Ovary (tissue), 3 donors: Measurements from ENCODE around the gene ARHGAP1.

ENCODE experiments used
- EP300 ChIP-seq: sonication (generic); formaldehyde crosslinking; IDR thresholded peaks from one replicate; pipeline ENCODE4 v1.6.1; 2017; ENCODE audit warnings: antibody characterized with exemption
- POLR2A ChIP-seq: fragments of 450-650 bp; IDR thresholded peaks from one replicate; pipeline ENCODE4 v1.6.1; 2017; ENCODE audit warnings: antibody characterized with exemption, mild to moderate bottlenecking, moderate library complexity
- TF ChIP-seq, protein P1 (sequence below), 3 donors: fragments of 450-650 bp in 2 of 3; fragments of 200-600 bp in 1 of 3; IDR thresholded peaks; one replicate each; pipeline versions ENCODE4 v1.5.1 to v1.8.0; 2016 to 2022; ENCODE audit warnings: antibody characterized with exemption in 3 of 3, mild to moderate bottlenecking in 1 of 3
- donor health status: DM: no; HTN: no; CAD: no.

DNA sequence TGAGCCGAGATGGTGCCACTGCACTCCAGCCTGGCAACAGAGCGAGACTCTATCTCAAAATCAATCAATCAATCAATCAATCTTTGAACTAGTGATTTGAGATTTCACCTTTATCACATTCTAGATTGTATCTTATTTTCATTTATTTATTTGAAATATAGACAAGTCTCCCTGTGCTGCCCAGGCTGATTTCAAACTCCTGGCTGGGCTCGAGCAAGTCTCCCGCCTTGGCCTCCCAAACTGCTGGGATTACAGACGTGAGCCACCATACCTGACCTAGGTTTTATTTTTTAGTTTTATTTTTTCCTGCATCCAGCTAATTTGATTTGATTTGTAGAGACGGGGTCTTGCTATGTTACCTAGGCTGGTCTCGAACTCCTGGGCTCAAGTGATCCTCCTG, 35.7 kb upstream of the ARHGAP1 start:
- TF ChIP-seq, protein P1, sequence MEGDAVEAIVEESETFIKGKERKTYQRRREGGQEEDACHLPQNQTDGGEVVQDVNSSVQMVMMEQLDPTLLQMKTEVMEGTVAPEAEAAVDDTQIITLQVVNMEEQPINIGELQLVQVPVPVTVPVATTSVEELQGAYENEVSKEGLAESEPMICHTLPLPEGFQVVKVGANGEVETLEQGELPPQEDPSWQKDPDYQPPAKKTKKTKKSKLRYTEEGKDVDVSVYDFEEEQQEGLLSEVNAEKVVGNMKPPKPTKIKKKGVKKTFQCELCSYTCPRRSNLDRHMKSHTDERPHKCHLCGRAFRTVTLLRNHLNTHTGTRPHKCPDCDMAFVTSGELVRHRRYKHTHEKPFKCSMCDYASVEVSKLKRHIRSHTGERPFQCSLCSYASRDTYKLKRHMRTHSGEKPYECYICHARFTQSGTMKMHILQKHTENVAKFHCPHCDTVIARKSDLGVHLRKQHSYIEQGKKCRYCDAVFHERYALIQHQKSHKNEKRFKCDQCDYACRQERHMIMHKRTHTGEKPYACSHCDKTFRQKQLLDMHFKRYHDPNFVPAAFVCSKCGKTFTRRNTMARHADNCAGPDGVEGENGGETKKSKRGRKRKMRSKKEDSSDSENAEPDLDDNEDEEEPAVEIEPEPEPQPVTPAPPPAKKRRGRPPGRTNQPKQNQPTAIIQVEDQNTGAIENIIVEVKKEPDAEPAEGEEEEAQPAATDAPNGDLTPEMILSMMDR (IDR thresholded peaks at IDR 0.05) = no peak
- TF ChIP-seq POLR2A (no peak), EP300 (no peak)
